GM12801 (cell line): Measurements from ENCODE around the gene DCUN1D3.

Experiments
- TF ChIP-seq, protein P1 (sequence below): IDR thresholded peaks from one replicate; pipeline ENCODE4 v1.5.1; 2011; ENCODE audit warnings: control low read depth; ENCODE audit not compliant: insufficient read length; ENCODE audit errors: extremely low read depth

DCUN1D3 gene

DNA sequence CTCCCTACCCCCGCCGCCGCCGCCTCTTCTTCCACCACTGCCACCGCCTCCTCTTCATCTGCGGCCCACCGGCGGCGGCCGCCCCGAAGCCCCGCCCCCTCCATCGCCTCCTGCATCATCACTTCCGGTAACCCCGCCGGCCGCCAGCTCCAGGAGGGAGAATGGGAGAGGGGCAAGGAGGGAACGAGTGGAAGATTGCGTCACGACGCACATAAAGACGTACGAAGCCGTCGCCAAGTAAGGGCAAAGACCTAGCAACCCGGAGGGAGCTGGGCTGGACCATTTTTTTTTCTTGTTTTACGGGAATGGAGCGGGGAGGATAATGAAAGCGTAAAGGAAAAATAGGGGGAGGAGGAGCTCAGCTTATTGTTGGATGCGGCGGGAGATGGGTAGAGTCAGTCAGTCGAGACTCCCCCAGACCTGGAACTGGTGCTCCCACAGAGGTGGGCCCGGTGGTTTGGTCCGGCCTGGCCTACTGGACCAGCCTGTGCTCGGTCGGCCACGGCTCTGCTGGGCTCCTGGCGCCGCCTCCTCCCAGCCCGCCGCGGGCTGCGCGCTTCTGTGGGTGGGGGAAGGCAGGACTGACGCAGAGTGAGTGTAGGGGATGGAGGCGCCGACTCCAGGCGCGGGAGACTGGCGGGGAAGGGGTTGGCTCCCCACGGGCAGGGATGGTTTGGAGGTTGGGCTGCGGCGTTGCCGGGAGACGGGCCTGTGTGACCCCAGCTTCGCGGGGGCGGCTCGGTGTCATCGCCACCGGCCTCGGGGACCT is at the start of gene DCUN1D3, which contains the start of gene LYRM1:
TSS of gene DCUN1D3 (minus strand) at position 60 of the 769 bp plus-strand sequence. CDS start 37,820 bp downstream, outside the sequence.
TSS of gene LYRM1 (plus strand) at position 473 of the 769 bp plus-strand sequence. CDS start 14,785 bp downstream, outside the sequence.
- TF ChIP-seq, protein P1, sequence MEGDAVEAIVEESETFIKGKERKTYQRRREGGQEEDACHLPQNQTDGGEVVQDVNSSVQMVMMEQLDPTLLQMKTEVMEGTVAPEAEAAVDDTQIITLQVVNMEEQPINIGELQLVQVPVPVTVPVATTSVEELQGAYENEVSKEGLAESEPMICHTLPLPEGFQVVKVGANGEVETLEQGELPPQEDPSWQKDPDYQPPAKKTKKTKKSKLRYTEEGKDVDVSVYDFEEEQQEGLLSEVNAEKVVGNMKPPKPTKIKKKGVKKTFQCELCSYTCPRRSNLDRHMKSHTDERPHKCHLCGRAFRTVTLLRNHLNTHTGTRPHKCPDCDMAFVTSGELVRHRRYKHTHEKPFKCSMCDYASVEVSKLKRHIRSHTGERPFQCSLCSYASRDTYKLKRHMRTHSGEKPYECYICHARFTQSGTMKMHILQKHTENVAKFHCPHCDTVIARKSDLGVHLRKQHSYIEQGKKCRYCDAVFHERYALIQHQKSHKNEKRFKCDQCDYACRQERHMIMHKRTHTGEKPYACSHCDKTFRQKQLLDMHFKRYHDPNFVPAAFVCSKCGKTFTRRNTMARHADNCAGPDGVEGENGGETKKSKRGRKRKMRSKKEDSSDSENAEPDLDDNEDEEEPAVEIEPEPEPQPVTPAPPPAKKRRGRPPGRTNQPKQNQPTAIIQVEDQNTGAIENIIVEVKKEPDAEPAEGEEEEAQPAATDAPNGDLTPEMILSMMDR: no peak

DNA sequence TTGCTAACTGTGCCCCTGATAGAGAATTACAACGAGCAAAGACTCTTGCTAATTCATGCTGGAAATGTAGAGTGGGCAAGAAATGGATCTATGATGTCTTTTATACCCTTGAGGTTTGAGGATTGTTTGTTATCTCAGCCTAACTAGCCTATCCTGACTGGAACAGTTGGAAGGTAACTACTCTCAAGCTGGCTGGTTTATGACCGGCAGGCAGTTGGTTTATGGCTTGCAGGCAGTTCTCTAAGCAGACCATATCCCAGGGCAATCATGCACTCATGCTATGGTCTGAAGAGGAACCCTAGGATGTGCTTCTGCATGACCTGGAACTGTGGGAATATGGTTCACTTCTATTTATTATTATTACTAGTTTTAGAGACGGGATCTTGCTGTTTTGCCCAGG is 49.5 kb upstream of the DCUN1D3 start:
- TF ChIP-seq, protein P1: no peak

- TF ChIP-seq, protein P1: no peak
Observed at GRCh38 chr16:20948444-20948843, 48.3 kb upstream of the DCUN1D3 start.

GRCh38 chr16:20946015-20946629 is 46.0 kb upstream of the DCUN1D3 start:
- TF ChIP-seq, protein P1: no peak

- TF ChIP-seq, protein P1: no peak
Observed at GRCh38 chr16:20944861-20945574, 44.9 kb upstream of the DCUN1D3 start.

DNA sequence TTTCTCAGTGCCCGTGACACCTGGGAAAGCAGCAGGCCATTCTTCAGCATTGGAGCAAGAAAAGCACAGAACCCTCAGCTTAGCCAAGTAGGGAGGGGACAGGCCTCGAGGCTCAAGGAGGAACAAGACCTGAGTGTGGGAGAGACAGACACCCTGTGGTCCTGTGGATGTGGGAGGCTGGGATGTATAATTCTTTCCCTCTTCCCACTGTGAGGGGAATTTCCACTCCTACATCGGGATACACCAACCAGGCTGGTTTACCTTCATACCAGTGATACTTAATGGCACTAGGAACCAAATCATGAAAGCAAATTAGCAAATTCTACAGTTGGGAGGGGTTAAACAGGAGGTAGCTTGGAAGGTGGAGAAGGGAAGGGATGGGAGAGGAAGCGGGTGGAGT is 42.1 kb upstream of the DCUN1D3 start:
- TF ChIP-seq, protein P1: no peak

DNA sequence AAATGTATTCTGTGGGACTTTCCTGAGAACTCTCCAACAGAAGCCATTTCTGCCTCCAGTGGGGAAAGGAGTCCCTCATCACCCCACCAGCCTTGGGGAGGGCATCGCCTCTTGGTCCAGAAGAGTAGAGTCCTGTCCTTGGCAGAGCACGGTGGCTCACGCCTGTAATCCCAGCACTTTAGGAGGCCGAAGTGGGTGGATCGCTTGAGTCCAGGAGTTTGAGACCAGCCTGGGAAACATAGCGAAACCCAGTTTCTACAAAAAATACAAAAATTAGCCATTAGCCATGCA is 41.4 kb upstream of the DCUN1D3 start:
- TF ChIP-seq, protein P1: no peak
